HG03159 (cell line): Measurements from ENCODE around the gene EYS.

Experiments
- ATAC-seq: cut with Tn5 transposase; IDR thresholded peaks from one replicate; pipeline ENCODE4 v1.9.1; 2021; ENCODE audit warnings: mild to moderate bottlenecking, moderate library complexity; ENCODE audit not compliant: unreplicated experiment

Gene EYS

GRCh38 chr6:63671098-63671754 lies 2035.8 kb downstream of the EYS start:
- no peak for ATAC-seq
